ENCODE data around the gene PHTF2.

DNA sequence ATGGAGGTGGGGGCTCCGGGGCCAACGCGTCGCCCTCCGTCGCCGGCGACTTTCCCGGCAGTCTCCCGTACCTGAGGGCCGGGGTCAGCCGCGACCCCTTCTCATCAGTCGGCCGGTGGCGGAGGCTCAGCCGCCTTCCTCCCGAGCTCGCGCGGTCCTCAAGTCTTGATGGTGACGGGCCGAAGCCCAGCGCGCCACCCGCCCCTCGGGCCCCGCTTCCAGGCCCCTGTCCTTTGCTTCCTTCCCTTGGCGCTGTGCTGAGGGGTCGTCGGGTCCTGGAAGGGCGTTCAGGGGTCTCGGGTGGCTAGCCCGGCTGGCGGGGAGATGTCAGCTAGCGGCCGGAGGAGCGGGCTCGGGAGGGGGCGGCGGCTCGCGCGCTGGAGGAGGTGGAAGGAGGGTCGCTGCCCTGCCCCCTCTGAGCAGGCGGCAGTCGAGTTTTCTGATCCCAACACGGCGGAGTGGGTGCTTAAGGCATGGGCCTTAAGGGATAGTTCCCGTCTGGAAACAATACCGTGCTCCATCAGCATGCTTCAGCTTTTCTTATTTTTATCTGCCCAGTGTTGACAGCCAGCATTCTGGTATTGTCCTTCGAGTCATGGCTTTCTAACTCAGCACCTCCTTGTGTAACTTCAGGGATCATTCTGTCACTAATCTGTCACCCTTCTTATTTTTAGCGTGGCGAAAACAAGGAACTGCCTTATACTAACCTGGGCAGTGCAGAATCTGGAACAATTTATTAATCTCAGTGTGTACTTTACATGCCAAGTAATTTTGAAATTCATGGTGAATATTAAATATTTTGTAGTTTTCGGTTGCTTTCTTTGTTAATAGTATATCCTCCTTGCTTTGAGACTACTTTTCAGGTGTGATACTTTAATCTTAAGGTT lies 748 bp downstream of the PHTF2 start:
- TF ChIP-seq, protein P1, sequence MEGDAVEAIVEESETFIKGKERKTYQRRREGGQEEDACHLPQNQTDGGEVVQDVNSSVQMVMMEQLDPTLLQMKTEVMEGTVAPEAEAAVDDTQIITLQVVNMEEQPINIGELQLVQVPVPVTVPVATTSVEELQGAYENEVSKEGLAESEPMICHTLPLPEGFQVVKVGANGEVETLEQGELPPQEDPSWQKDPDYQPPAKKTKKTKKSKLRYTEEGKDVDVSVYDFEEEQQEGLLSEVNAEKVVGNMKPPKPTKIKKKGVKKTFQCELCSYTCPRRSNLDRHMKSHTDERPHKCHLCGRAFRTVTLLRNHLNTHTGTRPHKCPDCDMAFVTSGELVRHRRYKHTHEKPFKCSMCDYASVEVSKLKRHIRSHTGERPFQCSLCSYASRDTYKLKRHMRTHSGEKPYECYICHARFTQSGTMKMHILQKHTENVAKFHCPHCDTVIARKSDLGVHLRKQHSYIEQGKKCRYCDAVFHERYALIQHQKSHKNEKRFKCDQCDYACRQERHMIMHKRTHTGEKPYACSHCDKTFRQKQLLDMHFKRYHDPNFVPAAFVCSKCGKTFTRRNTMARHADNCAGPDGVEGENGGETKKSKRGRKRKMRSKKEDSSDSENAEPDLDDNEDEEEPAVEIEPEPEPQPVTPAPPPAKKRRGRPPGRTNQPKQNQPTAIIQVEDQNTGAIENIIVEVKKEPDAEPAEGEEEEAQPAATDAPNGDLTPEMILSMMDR (conservative IDR thresholded peaks at IDR 0.05; ENCODE audit: low read depth, low read length) = no peak
- TF ChIP-seq CEBPB (IDR thresholded peaks at IDR 0.05; ENCODE audit: low read depth, low read length) (no peak), RAD21 (IDR thresholded peaks at IDR 0.05; ENCODE audit: low read length) (no peak; the same call in 1 of the 2 replicates)
- TF ChIP-seq, protein P2, sequence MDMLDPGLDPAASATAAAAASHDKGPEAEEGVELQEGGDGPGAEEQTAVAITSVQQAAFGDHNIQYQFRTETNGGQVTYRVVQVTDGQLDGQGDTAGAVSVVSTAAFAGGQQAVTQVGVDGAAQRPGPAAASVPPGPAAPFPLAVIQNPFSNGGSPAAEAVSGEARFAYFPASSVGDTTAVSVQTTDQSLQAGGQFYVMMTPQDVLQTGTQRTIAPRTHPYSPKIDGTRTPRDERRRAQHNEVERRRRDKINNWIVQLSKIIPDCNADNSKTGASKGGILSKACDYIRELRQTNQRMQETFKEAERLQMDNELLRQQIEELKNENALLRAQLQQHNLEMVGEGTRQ (IDR thresholded peaks at IDR 0.05; ENCODE audit: low read depth, low read length) = no peak

Data from IMR-90 (cell line).